ENCODE results near the gene CCDC136. TPM values are rescaled to one million over a fixed set of nuclear protein-coding genes. Genes with fewer than 3 reads are reported as not detected.

Gene CCDC136
- total and polyA plus RNA-seq, 10 donors: 0.77 to 9.8 (median 4.5) TPM

DNA sequence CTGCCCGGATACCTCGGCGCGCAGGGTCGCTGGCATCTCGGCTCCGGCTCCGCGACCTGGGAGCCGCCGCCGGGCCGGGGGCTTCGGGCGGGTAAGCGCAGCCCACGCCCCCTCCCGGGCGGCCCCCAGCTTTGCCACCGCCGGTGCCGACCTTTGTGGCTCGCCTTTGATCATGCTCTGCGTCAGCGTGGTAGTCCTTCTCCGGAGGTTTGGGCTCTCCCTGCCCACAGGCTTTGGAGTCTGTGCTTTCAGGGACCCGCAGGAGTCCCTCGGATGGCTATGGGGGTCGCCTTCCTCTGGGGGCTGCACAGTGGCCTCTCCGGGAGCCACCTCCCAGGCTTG, 78.1 kb downstream of the CCDC136 start:
- H3K4me3 ChIP-seq: peak overlapping the region; percentile 33 to 80 (median 56)

DNA sequence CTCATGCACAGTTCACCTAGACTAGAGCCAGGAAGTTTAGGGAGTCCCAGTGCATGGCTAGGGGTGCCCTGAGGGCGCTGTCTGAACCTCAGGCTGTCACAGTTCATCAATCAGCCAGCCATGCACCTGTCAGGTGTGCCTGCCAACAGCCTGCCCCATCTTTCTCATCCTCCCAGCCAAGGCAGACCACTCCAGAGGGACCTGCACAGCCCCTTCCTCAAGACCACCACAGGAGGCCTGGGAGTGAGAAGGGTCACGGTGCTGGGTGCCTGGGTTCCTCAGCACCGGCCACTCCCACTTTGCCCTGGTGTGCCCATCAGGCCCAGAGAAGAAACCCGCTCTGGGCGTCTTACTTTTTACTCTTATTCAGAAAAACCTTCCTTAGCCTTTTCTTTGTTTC, 79.3 kb downstream of the CCDC136 start:
- TF ChIP-seq, protein P1, sequence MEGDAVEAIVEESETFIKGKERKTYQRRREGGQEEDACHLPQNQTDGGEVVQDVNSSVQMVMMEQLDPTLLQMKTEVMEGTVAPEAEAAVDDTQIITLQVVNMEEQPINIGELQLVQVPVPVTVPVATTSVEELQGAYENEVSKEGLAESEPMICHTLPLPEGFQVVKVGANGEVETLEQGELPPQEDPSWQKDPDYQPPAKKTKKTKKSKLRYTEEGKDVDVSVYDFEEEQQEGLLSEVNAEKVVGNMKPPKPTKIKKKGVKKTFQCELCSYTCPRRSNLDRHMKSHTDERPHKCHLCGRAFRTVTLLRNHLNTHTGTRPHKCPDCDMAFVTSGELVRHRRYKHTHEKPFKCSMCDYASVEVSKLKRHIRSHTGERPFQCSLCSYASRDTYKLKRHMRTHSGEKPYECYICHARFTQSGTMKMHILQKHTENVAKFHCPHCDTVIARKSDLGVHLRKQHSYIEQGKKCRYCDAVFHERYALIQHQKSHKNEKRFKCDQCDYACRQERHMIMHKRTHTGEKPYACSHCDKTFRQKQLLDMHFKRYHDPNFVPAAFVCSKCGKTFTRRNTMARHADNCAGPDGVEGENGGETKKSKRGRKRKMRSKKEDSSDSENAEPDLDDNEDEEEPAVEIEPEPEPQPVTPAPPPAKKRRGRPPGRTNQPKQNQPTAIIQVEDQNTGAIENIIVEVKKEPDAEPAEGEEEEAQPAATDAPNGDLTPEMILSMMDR (IDR thresholded peaks at IDR 0.05 in 8 of 11, conservative IDR thresholded peaks at IDR 0.05 in 3 of 11): no peak
- TF ChIP-seq POLR2A (IDR thresholded peaks at IDR 0.05): no peak
- no peak for TF ChIP-seq POLR2AphosphoS5 (IDR thresholded peaks at IDR 0.05)
- H3K36me3 ChIP-seq: peaks cover 0 to 12% (median 2%) of the 10 kb centered on the region in 6 donors
- peaks cover 7 to 34% (median 21%) of the 10 kb centered on the region in 6 donors for H3K4me1 ChIP-seq
- WGBS, 5 donors: 87 to 95% (median 93%) methylated on average over 5 of the region's 5 CpGs
- peaks cover 0 to 26% (median 19%) of the 10 kb centered on the region in 7 donors for H3K27me3 ChIP-seq (replicated peaks in 1 of 7)
- DNase-seq: no peak
- H3K4me3 ChIP-seq: no peak overlapping the region
- H3K27ac ChIP-seq: no peak overlapping the region
- intact Hi-C loops (cut with DNase I; ENCODE audit: low total_unique reads): no loop called here
- no peaks in the 10 kb centered on the region for H3K9me3 ChIP-seq

More for the DNA sequence above, 78.1 kb downstream of the CCDC136 start:
- 4 to 28% (median 5%) methylated on average over 3 to 30 of the region's 30 CpGs for WGBS, 5 donors
- peaks cover 0 to 26% (median 19%) of the 10 kb centered on the region in 7 donors for H3K27me3 ChIP-seq (replicated peaks in 1 of 7)
- peaks cover 7 to 45% (median 24%) of the 10 kb centered on the region in 6 donors for H3K4me1 ChIP-seq
- no peak overlapping the region for H3K27ac ChIP-seq
- H3K9me3 ChIP-seq: no peaks in the 10 kb centered on the region
- TF ChIP-seq POLR2AphosphoS5 (IDR thresholded peaks at IDR 0.05) (no peak), POLR2A (IDR thresholded peaks at IDR 0.05) (no peak)
- TF ChIP-seq, protein P1 (IDR thresholded peaks at IDR 0.05 in 8 of 11, conservative IDR thresholded peaks at IDR 0.05 in 3 of 11): no peak
- no peak for DNase-seq
- intact Hi-C loops (cut with DNase I; ENCODE audit: low total_unique reads): no loop called here
- peaks cover 0 to 23% (median 13%) of the 10 kb centered on the region in 6 donors for H3K36me3 ChIP-seq

Small RNA genes lying within 50 kb of the gene (small RNA-seq; reads per million reads assigned to genes)
- 0 reads per million in 4 donors for gene RN7SL81P

Other genes with a start within 250 kb of the CCDC136 start
- gene GARIN1A, start 119.7 kb upstream of the CCDC136 start, total RNA-seq: 1 to 10 TPM in 6 of 7 donors, under 1 TPM in 1; 0.79 to 7.1 (median 3.4) TPM
- gene GARIN1A, start 119.7 kb upstream of the CCDC136 start, polyA plus RNA-seq: 1 to 10 TPM in 2 of 3 donors, under 1 TPM in 1; 0.70 to 1.8 (median 1.5) TPM
- gene CALU, start 52.6 kb upstream of the CCDC136 start, total RNA-seq: 10 to 100 TPM; 50.4 to 98.8 (median 60.8) TPM
- gene CALU, start 52.6 kb upstream of the CCDC136 start, polyA plus RNA-seq: 10 to 100 TPM in 2 of 3 donors, 1 to 10 TPM in 1; 7.9 to 15.6 (median 13.6) TPM
- not detected for gene OPN1SW, start 16.2 kb upstream of the CCDC136 start, total RNA-seq
- gene OPN1SW, start 16.2 kb upstream of the CCDC136 start, polyA plus RNA-seq: not detected
- gene FLNC, start 38.4 kb downstream of the CCDC136 start, total RNA-seq: 1 to 10 TPM in 2 of 7 donors, under 1 TPM in 5; 0.21 to 1.8 (median 0.42) TPM
- gene FLNC, start 38.4 kb downstream of the CCDC136 start, polyA plus RNA-seq: 1 to 10 TPM in 1 of 3 donors, under 1 TPM in 2; 0.42 to 1.7 (median 0.93) TPM
- gene ATP6V1F, start 70.9 kb downstream of the CCDC136 start, total RNA-seq: 10 to 100 TPM; 78.3 to 95.5 (median 84.5) TPM
- gene ATP6V1F, start 70.9 kb downstream of the CCDC136 start, polyA plus RNA-seq: 100 to 1,000 TPM; 205 to 285 (median 262) TPM
- gene KCP, start 118.7 kb downstream of the CCDC136 start, total RNA-seq: under 1 TPM; 0.14 to 0.89 (median 0.72) TPM
- gene KCP, start 118.7 kb downstream of the CCDC136 start, polyA plus RNA-seq: 1 to 10 TPM in 1 of 3 donors, under 1 TPM in 2; 0.06 to 2.1 (median 0.35) TPM
- 10 to 100 TPM; 34.7 to 56.3 (median 48.2) TPM for gene IRF5, start 146.0 kb downstream of the CCDC136 start, total RNA-seq
- 10 to 100 TPM; 26.2 to 41.8 (median 41.5) TPM for gene IRF5, start 146.0 kb downstream of the CCDC136 start, polyA plus RNA-seq